SU-DHL-6 (cell line): ENCODE data around the gene CNTROB.
A peak's percentile ranks its signal among the peaks of the same experiment; 100 is the strongest.

Experiments used
- CTCF ChIP-seq: fragments of 200-600 bp; sonication (generic); IDR thresholded peaks from one replicate; pipeline ENCODE4 v1.5.1; 2017; ENCODE audit warnings: antibody characterized with exemption, mild to moderate bottlenecking, low read length, moderate library complexity; ENCODE audit not compliant: insufficient read depth, poor library complexity, severe bottlenecking
- EZH2phosphoT487 ChIP-seq: fragments of 200-600 bp; sonication (generic), shearing (Covaris generic); conservative IDR thresholded peaks from 2 replicates; pipeline ENCODE4 v1.6.1; 2018; ENCODE audit warnings: mild to moderate bottlenecking, antibody characterized with exemption, low read length, moderate library complexity, mixed read lengths

GRCh38 chr17:7988750-7989178, 56.8 kb downstream of the CNTROB start:
- TF ChIP-seq CTCF (peak; percentile 46), EZH2phosphoT487 (no peak)
